ENCODE measurements around the gene LATS2. TPM values are rescaled to one million over a fixed set of nuclear protein-coding genes. Genes with fewer than 3 reads are reported as not detected.

LATS2 gene
- total and polyA plus RNA-seq, 2 of the 8 experiments (the other 6 are each of a cell fraction or from before 2014, with no cell fraction given) = 8.3 to 26.2 TPM

- H3K79me2 ChIP-seq (ENCODE audit: control insufficient read depth in 1 of 2, insufficient read depth in 2 of 2, low read length in 2 of 2) = peaks cover 0 to 18% of the 10 kb centered on the region in 2 experiments; a peak in 3 of 4 replicates
Observed at GRCh38 chr13:20984879-20985278, 76.5 kb downstream of the LATS2 start.

More at GRCh38 chr13:20984879-20985278, 76.5 kb downstream of the LATS2 start:
- POLR2A ChIA-PET (ENCODE audit: partially characterized antibody) = no interaction called here
- DNase-seq (ENCODE audit: low read depth in 1 of 2, low spot score in 2 of 2) (no peak), FAIRE-seq (no peak)
- Histone ChIP-seq H3K23me2 (ENCODE audit: low read depth, low read length) (no peaks in the 10 kb centered on the region), H3K4me1 (replicated peaks in 1 of 4; ENCODE audit: control insufficient read depth in 3 of 4, insufficient read depth in 4 of 4, low read length in 3 of 4) (no peaks in the 10 kb centered on the region), H3K56ac (replicated peaks; ENCODE audit: insufficient read length, low read depth, low read length) (no peak overlapping the region), H3K9ac (replicated peaks in 1 of 4; ENCODE audit: extremely low read depth in 1 of 4, low read depth in 3 of 4, low read length in 3 of 4) (no peak overlapping the region), H3K4me2 (ENCODE audit: insufficient read depth in 1 of 2, low read depth in 2 of 2, low read length in 2 of 2) (no peak overlapping the region), H3K23ac (ENCODE audit: insufficient read length) (no peak overlapping the region), H3K4ac (replicated peaks; ENCODE audit: insufficient read length, low read depth, low read length) (no peak overlapping the region), H3K27me3 (replicated peaks in 1 of 4; ENCODE audit: control insufficient read depth in 3 of 4, extremely low read depth in 1 of 4, insufficient read depth in 3 of 4, low read length in 3 of 4) (no peaks in the 10 kb centered on the region), H2AK5ac (ENCODE audit: low read depth, low read length) (no peak overlapping the region), H3K79me1 (ENCODE audit: low read depth, low read length) (peaks cover 5% of the 10 kb centered on the region; the same call in 1 of the 2 replicates), H2BK12ac (ENCODE audit: low read depth, low read length) (no peak overlapping the region), H3K36me3 (ENCODE audit: control insufficient read depth in 2 of 4, insufficient read depth in 4 of 4, low read length in 3 of 4) (peaks cover 24 to 51% (median 43%) of the 10 kb centered on the region in 4 experiments), H2BK5ac (ENCODE audit: low read depth, low read length) (no peak overlapping the region), H2BK120ac (replicated peaks; ENCODE audit: low read depth, low read length) (no peak overlapping the region), H2AFZ (ENCODE audit: low read length) (no peak overlapping the region), H3K27ac (ENCODE audit: low read depth, low read length) (no peak overlapping the region), H2BK15ac (ENCODE audit: low read length) (no peak overlapping the region), H3K18ac (ENCODE audit: extremely low read depth, low read length) (no peak overlapping the region), H3K14ac (ENCODE audit: insufficient read length) (no peak overlapping the region), H4K91ac (replicated peaks; ENCODE audit: insufficient read length, low read length) (no peak overlapping the region), H4K5ac (ENCODE audit: insufficient read length, low read depth, low read length) (no peak overlapping the region), H4K8ac (ENCODE audit: extremely low read depth, insufficient read depth, low read length) (no peak overlapping the region), H3K4me3 (ENCODE audit: extremely low read depth in 1 of 4, insufficient read depth in 2 of 4, low read depth in 3 of 4, low read length in 4 of 4) (no peak overlapping the region), H2BK20ac (ENCODE audit: low read length) (no peak overlapping the region), H3K9me3 (ENCODE audit: insufficient read depth in 2 of 2, low read depth in 1 of 2, low read length in 1 of 2) (no peaks in the 10 kb centered on the region), H4K20me1 (replicated peaks in 1 of 2; ENCODE audit: control insufficient read depth in 1 of 2, insufficient read depth in 2 of 2, low read length in 2 of 2) (peaks cover 2 to 9% of the 10 kb centered on the region in 2 experiments)
- TF ChIP-seq BACH1 (IDR thresholded peaks at IDR 0.05; ENCODE audit: low read length) (no peak), HDAC6 (IDR thresholded peaks at IDR 0.05; ENCODE audit: low read depth, low read length) (no peak), RAD21 (IDR thresholded peaks at IDR 0.05 in 1 of 2, conservative IDR thresholded peaks at IDR 0.05 in 1 of 2; ENCODE audit: low read depth in 2 of 2, low read length in 2 of 2) (no peak), CREB1 (IDR thresholded peaks at IDR 0.05) (no peak), SIN3A (conservative IDR thresholded peaks at IDR 0.05 in 1 of 2, IDR thresholded peaks at IDR 0.05 in 1 of 2; ENCODE audit: low read depth in 1 of 2, low read length in 2 of 2) (no peak), SIRT6 (IDR thresholded peaks at IDR 0.05; ENCODE audit: low read length) (no peak), JUND (IDR thresholded peaks at IDR 0.05; ENCODE audit: low read length) (no peak), SP4 (IDR thresholded peaks at IDR 0.05; ENCODE audit: low read length) (no peak), ATF2 (IDR thresholded peaks at IDR 0.05; ENCODE audit: low read length) (no peak), KDM1A (IDR thresholded peaks at IDR 0.05; ENCODE audit: borderline replicate concordance, low read length) (no peak), CBX5 (IDR thresholded peaks at IDR 0.05; ENCODE audit: low read depth, low read length) (no peak)
- 90% methylated on average over 2 of the region's 2 CpGs; no CpG with 5 or more reads in 1 of the 2 experiments for WGBS, 2 experiments (ENCODE audit: extremely low coverage in 1 of 2, insufficient coverage in 1 of 2, insufficient read length in 1 of 2, insufficient replicate concordance in 2 of 2, low coverage in 1 of 2, low lambda C conversion rate in 2 of 2, missing lambda C conversion rate in 1 of 2)
- CTCF ChIA-PET (ENCODE audit: partially characterized antibody) = no interaction called here
